ENCODE results near the gene BZW1. TPM values are rescaled to one million over a fixed set of nuclear protein-coding genes. Genes with fewer than 3 reads are reported as not detected.
"Not testable (repeated sequence)": the region's sequence is repeated elsewhere in the genome, so short reads cannot be mapped to it uniquely, and the experiment has no call there.

Gene BZW1
- total RNA-seq, 2 experiments from 2014 or later: 416 to 423 TPM

DNA sequence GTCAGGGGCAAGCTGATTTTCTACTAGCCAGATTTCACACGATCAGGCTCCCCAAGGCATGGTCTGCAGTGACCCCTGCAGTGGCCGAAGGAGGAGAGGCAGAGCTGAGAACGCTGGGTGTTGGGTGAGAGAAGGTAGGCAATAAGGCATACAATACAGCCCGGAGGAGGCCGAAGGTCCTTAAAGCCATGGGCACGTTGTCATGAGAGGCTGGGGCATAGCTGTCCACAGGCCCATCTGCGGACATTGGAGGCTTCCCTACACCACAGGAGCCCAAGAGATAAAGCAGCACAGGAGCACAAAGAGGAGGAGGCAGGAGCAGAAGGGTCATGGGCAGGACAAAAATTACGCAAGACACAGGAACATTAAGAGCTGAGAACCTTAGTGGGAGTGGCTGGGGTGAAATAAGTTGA, 16.7 kb upstream of the BZW1 start:
- H3K27me3 Mint-ChIP-seq: no peaks in the 10 kb centered on the region
- POLR2A ChIA-PET: no interaction called here
- DNase-seq: no peak
- peaks cover 4% of the 10 kb centered on the region for H3K4me1 Mint-ChIP-seq (ENCODE audit: low read depth)
- no peak overlapping the region for H3K4me3 Mint-ChIP-seq
- intact Hi-C loops (cut with micrococcal nuclease): no loop called here
- H3K27ac Mint-ChIP-seq: no peak overlapping the region
- CTCF ChIA-PET: interaction anchor here (0.7 kb wide), 1 partner anchor 209 kb away, joined by 3 read pairs; the partner anchor contains the start of gene AOX1
- no peaks in the 10 kb centered on the region for H3K9me3 Mint-ChIP-seq
- H3K36me3 Mint-ChIP-seq: no peaks in the 10 kb centered on the region

- H3K4me3 Mint-ChIP-seq: no peak overlapping the region
- H3K9me3 Mint-ChIP-seq: peaks cover 1% of the 10 kb centered on the region
- no peaks in the 10 kb centered on the region for H3K27me3 Mint-ChIP-seq
- intact Hi-C loops (cut with micrococcal nuclease): no loop called here
- CTCF ChIA-PET: no interaction called here
- DNase-seq: no peak
- POLR2A ChIA-PET: interaction anchor here (1.1 kb wide), 1 partner anchor 15 kb away, joined by 6 read pairs; the partner anchor contains the start of gene BZW1
- peaks cover 4% of the 10 kb centered on the region for H3K4me1 Mint-ChIP-seq (ENCODE audit: low read depth)
- no peak overlapping the region for H3K27ac Mint-ChIP-seq
- peaks cover under 1% of the 10 kb centered on the region for H3K36me3 Mint-ChIP-seq
Measured at GRCh38 chr2:200796561-200796960, 15.1 kb upstream of the BZW1 start.

DNA sequence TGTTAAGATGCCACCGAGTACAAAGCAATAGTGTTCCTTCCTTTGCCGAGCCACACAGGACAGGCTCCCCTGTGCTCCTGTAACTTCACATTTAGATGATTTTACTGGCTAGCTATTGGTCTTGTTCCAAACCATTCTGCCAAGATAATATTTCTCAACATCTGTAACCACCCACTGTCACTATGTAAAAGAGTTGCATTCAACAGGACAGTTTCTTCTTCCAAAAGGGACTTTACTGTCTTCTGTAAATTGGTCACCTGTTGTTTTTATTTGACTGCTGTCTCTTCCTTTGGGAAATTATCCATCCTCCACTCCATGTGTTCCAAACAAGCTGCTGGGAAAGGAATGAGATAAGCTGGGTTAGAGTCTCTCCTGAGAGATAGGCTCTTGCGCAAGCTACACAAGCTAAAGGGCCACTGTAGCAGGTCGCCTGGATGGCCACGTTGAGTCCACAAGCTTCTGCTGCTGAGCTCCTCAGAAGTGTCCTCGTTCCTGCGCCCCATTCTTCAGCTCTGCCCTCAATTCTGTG, 14.4 kb upstream of the BZW1 start:
- intact Hi-C loops (cut with micrococcal nuclease): no loop called here
- Mint-ChIP-seq H3K27ac (no peak overlapping the region), H3K4me3 (no peak overlapping the region), H3K27me3 (no peaks in the 10 kb centered on the region), H3K4me1 (ENCODE audit: low read depth) (peaks cover 4% of the 10 kb centered on the region), H3K36me3 (peaks cover 3% of the 10 kb centered on the region), H3K9me3 (peaks cover 3% of the 10 kb centered on the region)
- DNase-seq: no peak
- ChIA-PET POLR2A (interaction anchor here (1.1 kb wide), 1 partner anchor 14 kb away, joined by 6 read pairs; the partner anchor contains the start of gene BZW1), CTCF (no interaction called here)

DNA sequence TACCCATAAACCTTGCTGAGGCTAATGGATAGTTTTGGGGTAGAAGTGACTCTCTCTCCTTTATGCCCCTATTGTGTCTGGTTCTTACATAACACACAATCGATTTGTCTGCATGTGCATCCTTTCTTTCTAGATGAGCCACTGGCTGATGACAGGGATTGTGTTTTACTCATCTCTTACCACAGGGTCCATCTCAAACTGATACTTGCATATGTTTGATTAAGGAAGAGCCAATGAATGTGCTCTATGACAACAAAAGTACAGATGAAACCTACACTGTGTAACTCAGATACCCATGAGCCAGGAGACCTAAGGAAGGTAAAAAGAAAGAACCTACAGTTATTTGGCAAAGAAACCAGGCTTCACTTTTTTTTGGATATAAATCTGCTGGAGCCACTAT, 13.2 kb upstream of the BZW1 start:
- H3K36me3 Mint-ChIP-seq: peaks cover 3% of the 10 kb centered on the region
- no peak overlapping the region for H3K27ac Mint-ChIP-seq
- intact Hi-C loops (cut with micrococcal nuclease): loop anchor here (1.0 kb wide), 2 partner anchors 13 to 33 kb away; partner anchors contain the start of gene BZW1
- peaks cover 3% of the 10 kb centered on the region for H3K9me3 Mint-ChIP-seq
- no peak overlapping the region for H3K4me3 Mint-ChIP-seq
- H3K27me3 Mint-ChIP-seq: no peaks in the 10 kb centered on the region
- POLR2A ChIA-PET: no interaction called here
- DNase-seq: peak; percentile 18
- CTCF ChIA-PET: interaction anchor here (0.6 kb wide), 1 partner anchor 12 kb away, joined by 5 read pairs; no protein-coding TSS in a partner anchor
- peaks cover 4% of the 10 kb centered on the region for H3K4me1 Mint-ChIP-seq (ENCODE audit: low read depth)

DNA sequence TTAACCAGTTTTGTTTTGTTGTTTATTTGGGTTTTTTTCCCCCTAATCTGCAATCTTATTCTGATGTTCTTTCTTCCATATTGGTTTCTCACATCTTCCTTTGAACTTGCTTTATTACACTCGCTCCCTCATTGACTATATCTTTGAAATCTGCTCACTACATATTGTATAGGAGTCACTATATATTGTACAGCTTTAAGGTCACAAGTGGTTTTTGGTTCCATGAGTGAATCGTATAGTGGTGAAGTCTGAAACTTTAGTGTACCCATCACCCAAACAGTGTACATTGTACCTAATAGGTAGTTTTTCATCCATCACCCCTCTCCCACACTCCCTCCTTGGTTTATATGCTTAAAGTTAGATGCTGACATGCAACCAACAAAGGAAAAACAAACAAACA, 11.3 kb upstream of the BZW1 start:
- CTCF ChIA-PET: interaction anchor here (0.6 kb wide), 1 partner anchor 171 kb away, joined by 5 read pairs; no protein-coding TSS in a partner anchor
- H3K27ac Mint-ChIP-seq: no peak overlapping the region
- H3K27me3 Mint-ChIP-seq: no peaks in the 10 kb centered on the region
- peaks cover 3% of the 10 kb centered on the region for H3K9me3 Mint-ChIP-seq
- POLR2A ChIA-PET: interaction anchor here (1.4 kb wide), 1 partner anchor 35 kb away, joined by 4 read pairs; no protein-coding TSS in a partner anchor
- no peak for DNase-seq
- H3K4me1 Mint-ChIP-seq (ENCODE audit: low read depth): peaks cover 4% of the 10 kb centered on the region
- peaks cover 3% of the 10 kb centered on the region for H3K36me3 Mint-ChIP-seq
- no peak overlapping the region for H3K4me3 Mint-ChIP-seq
- intact Hi-C loops (cut with micrococcal nuclease): no loop called here

- H3K4me3 Mint-ChIP-seq; H3K4me1 Mint-ChIP-seq (ENCODE audit: low read depth); CTCF ChIA-PET; POLR2A ChIA-PET; H3K36me3 Mint-ChIP-seq; H3K27ac Mint-ChIP-seq; H3K27me3 Mint-ChIP-seq; intact Hi-C loops (cut with micrococcal nuclease); DNase-seq; H3K9me3 Mint-ChIP-seq: not testable (repeated sequence)
Measured at GRCh38 chr2:200801431-200801830, 10.3 kb upstream of the BZW1 start.

DNA sequence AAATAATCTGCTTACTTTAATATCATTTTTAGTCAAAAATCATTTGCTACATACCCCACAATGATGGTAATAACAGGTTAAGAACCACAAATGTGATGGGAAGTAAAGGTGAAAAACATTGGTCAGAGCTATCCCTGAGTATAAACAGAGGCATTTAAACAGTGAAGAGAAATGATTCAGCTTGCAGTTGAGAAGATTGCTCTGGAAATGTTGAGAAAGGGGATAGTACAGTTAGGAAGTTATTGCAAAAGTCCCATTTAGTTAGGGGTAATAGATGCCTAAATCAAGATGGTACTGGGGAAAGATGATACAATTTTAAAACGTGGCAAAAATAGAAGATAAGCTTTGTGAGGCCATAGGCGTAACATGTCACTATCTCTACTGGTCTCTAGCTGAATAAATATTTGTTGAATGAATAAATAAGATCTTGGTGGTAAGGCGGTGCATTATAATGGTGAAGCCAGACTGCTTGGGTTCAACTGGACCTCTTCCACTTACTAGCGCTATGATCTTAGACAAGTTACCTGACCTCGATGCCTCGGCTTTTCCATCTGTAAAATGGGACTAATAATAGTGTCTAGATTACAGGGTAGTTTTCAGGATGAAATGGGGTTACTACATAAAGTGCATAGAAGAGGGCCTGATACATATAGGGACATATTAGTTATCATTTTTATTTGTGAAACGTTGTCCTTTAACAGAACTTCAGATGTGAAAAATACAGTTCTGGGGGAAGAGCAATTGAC, 2.0 kb upstream of the BZW1 start:
- Mint-ChIP-seq H3K9me3 (no peaks in the 10 kb centered on the region), H3K4me1 (ENCODE audit: low read depth) (peaks cover 27% of the 10 kb centered on the region), H3K36me3 (peaks cover 21% of the 10 kb centered on the region), H3K4me3 (peak overlapping the region; percentile 100), H3K27ac (no peak overlapping the region), H3K27me3 (peaks cover 1% of the 10 kb centered on the region)
- ChIA-PET POLR2A (interaction anchor here (0.7 to 3.1 kb wide), 2 partner anchors 55 to 97 kb away, joined by 3 to 19 read pairs; partner anchors contain the start of gene CLK1), CTCF (interaction anchor here (1.4 to 2.4 kb wide), 2 partner anchors 92 to 96 kb away, joined by 3 to 12 read pairs; no protein-coding TSS in a partner anchor)
- no peak for DNase-seq
- intact Hi-C loops (cut with micrococcal nuclease): loop anchor here (2.0 to 5.0 kb wide), 3 partner anchors 342 to 1455 kb away; partner anchors contain the start of gene NOP58

GRCh38 chr2:200810252-200810997, 1.3 kb upstream of the BZW1 start:
- intact Hi-C loops (cut with micrococcal nuclease): loop anchor here (2.0 to 5.0 kb wide), 3 partner anchors 343 to 1454 kb away; partner anchors contain the start of gene NOP58
- Mint-ChIP-seq H3K4me3 (peak overlapping the region; percentile 100), H3K27ac (peak overlapping the region; percentile 98), H3K4me1 (ENCODE audit: low read depth) (peaks cover 34% of the 10 kb centered on the region), H3K27me3 (peaks cover 1% of the 10 kb centered on the region), H3K9me3 (no peaks in the 10 kb centered on the region), H3K36me3 (peaks cover 28% of the 10 kb centered on the region)
- ChIA-PET CTCF (interaction anchor here (0.6 to 2.4 kb wide), 4 partner anchors 56 to 422 kb away, joined by 3 to 12 read pairs (median 3); no protein-coding TSS in a partner anchor), POLR2A (interaction anchor here (0.7 to 3.1 kb wide), 5 partner anchors 13 to 98 kb away, joined by 3 to 19 read pairs (median 4); partner anchors contain the start of gene CLK1)
- DNase-seq: no peak

GRCh38 chr2:200810998-200811332, 745 bp upstream of the BZW1 start:
- H3K36me3 Mint-ChIP-seq: peaks cover 34% of the 10 kb centered on the region

DNA sequence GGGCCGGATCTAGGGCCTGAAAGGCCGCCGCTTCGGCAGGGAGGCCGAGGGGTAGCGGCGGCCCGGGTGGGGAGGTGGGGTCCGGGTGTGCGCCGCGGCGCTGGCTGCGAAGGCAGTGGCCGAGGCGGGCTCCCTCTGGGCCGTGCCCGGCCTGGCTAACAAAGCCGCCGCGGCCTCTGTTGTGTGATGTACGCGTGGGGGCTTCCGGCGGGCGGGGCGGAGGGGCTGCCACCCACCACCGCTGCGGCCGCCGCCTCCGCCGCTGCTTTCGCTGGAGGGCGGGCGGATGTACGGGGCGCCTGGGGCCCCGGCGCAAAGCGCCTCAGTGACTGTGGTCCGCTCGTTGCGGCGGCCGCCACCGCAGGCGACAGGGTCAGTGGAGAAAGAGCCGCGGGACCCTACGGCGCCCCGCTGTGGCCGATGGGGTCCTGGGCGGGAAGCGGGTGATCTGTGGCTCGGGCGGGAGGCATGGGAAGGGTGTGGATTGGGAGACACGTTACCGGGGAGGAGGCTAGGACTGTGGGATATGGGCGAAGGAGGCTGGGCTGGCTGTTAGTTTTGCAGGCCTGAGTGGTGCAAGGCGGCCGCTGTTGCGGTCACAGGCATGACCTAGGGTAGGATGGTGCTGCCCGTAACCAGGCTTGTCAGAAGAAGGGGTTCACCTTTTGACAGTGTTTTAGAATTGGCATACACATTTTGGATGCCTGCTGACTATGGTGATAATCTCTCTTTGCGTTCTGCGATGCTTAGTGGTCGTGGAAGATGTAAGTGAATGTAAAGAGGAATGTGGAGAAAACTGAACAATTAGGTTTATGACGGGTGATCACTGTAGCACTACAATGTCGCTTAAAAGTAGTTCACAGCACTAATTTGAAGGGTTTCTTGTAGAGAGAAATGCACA, 662 bp downstream of the BZW1 start:
- Mint-ChIP-seq H3K4me1 (ENCODE audit: low read depth) (peaks cover 48% of the 10 kb centered on the region), H3K36me3 (peaks cover 45% of the 10 kb centered on the region), H3K27ac (peak overlapping the region; percentile 100), H3K27me3 (peaks cover 1% of the 10 kb centered on the region), H3K4me3 (peak overlapping the region; percentile 100), H3K9me3 (no peaks in the 10 kb centered on the region)
- intact Hi-C loops (cut with micrococcal nuclease): loop anchor here (1.0 to 5.0 kb wide), 3 partner anchors 233 to 420 kb away; no protein-coding TSS in a partner anchor
- ChIA-PET POLR2A (interaction anchor here (0.7 to 3.3 kb wide), 5 partner anchors 15 to 100 kb away, joined by 3 to 24 read pairs (median 6); partner anchors contain the start of gene CLK1), CTCF (interaction anchor here (1.0 to 4.0 kb wide), 2 partner anchors 47 to 99 kb away, joined by 3 to 24 read pairs; no protein-coding TSS in a partner anchor)
- DNase-seq: peak; percentile 72

More at GRCh38 chr2:200810998-200811332, 745 bp upstream of the BZW1 start:
- H3K9me3 Mint-ChIP-seq: no peaks in the 10 kb centered on the region
- no peak for DNase-seq
- POLR2A ChIA-PET: interaction anchor here (0.9 to 3.1 kb wide), 4 partner anchors 14 to 98 kb away, joined by 3 to 19 read pairs (median 5); partner anchors contain the start of gene CLK1
- intact Hi-C loops (cut with micrococcal nuclease): loop anchor here (1.0 to 5.0 kb wide), 8 partner anchors 13 to 1454 kb away; partner anchors contain the start of genes HYCC2, NIF3L1, NOP58 and PPIL3
- CTCF ChIA-PET: interaction anchor here (0.6 to 2.4 kb wide), 4 partner anchors 46 to 421 kb away, joined by 3 to 12 read pairs (median 3); no protein-coding TSS in a partner anchor
- peaks cover 1% of the 10 kb centered on the region for H3K27me3 Mint-ChIP-seq
- H3K4me3 Mint-ChIP-seq: peak overlapping the region; percentile 100
- H3K27ac Mint-ChIP-seq: peak overlapping the region; percentile 98
- H3K4me1 Mint-ChIP-seq (ENCODE audit: low read depth): peaks cover 40% of the 10 kb centered on the region

Data from activated CD4-positive, alpha-beta memory T cell treated with anti-CD3 and anti-CD28 coated beads for 36 hours (primary cell).